NCI-H2171 treated with DMSO at 0.1 percent for 48 hours (cell line): ENCODE measurements around the gene CRYBB2.
"Not testable (repeated sequence)": the region's sequence is repeated elsewhere in the genome, so short reads cannot be mapped to it uniquely, and the experiment has no call there.

Source experiments
- DNase-seq: peaks from one replicate; lab custom pipeline; 2025; lab: John Stamatoyannopoulos, UW

The CRYBB2 gene

DNA sequence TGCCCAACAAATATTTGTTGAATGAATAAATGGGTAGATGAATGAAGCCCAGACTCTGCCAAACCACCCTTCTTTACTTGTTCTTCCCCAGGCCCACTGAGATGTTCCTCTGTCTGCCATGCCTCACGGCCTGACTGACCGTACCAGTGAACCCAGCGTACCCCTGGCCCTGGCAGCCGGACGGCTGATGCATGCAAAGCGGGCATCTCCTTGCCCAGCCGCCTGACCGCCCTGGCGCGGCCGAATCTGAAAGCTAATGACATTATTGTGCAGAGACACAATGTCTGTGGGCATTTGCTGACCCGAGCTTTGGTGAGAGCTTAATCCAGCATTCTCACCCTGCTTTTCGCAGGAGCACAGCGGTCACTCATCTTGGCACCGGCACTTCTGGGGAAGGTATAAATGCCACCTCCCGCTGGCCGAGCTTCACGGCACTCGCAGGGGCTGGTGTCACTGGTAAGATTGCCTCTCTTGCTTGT is at the start of gene CRYBB2:
CRYBB2 (plus strand) TSS at position 429 of the 479 bp plus-strand sequence. CDS start 1,791 bp downstream, outside the sequence.
- DNase-seq = no peak

- DNase-seq = no peak
Observed at GRCh38 chr22:25170426-25170980, 48.9 kb upstream of the CRYBB2 start.

DNA sequence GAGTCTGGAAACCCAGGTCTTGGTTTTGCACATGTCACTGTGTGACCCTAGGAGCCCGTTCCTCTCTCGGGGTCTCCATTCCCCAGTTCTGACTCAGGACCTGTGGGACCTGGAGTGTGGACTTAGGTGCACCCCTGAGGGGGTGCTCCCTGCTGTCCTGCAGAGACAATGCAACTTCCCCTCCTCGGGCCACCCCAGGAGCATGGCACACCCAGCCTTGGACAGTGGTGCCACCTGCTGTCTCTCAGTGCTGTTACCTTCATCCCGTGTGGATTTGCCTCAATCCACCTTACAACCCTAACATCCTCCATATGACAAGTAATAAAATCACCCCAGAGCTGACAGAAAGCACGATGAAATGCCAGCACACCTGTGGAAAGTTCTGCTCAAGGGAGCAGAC is 47.3 kb upstream of the CRYBB2 start:
- no peak for DNase-seq

- no peak for DNase-seq
Observed at GRCh38 chr22:25174156-25174887, 45.1 kb upstream of the CRYBB2 start.

DNA sequence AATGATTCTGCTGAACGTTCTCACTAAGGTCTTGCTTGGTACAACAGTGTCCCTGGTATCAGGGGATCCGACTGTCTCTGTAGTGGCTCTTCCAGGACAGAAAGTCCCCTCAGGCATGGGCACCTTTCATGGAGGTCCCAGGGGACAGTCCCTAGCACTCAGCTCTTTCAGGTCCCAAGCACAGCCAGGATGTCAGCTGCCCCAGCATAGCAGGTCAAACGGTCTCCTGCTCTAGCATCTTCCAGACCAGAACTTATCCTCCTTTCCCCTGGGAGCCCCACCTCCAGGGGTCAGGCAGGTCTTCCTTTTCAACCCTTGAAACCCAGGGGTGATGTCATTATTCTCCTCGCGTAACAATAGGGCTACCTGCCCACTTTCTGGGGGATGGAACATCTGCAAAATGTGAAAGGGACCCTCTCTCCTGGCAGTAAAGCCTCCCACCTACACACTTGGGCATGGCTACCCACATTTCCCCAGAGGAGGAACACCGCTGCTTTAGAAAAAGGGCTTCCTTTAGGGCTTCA is 44.5 kb upstream of the CRYBB2 start:
- no peak for DNase-seq

- no peak for DNase-seq
Observed at GRCh38 chr22:25176175-25176574, 43.3 kb upstream of the CRYBB2 start.

DNA sequence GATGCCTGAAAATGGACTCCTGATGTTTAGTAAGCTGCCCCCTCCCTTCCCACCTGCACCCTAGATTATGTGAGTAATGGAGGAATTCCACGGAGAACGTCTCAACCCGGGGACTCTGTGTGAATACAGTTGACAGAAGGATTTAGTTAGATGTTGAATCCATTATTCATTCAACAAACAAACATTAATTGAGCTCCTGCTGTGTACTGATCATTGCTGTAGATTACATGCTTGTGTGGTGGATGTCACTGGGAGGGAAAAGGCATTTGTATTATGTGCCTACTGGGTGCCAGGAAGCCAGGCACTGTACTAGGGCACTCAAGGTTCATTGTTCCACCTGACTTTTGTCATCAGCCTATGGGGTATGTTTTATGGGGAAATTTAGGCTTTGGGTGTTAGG is 42.6 kb upstream of the CRYBB2 start:
- no peak for DNase-seq

DNA sequence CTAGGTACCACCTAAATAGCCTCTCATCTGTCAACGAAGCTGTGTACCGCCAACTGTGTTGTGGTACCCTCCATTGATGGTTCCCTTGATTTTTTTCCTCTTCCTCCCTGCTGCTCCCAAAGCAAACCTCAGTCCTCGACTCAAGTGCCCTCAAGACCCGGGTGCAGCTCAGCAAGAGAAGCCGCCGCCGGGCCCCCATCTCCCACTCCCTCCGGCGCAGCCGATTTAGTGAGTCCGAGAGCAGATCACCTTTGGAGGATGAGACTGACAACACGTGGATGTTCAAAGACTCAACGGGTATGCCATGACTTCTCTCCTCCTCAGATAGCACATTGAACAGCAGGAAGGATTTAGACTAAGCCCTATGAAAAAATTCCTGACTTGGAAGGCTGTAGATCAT is 42.2 kb upstream of the CRYBB2 start:
- no peak for DNase-seq

GRCh38 chr22:25177895-25178294 is 41.5 kb upstream of the CRYBB2 start:
- no peak for DNase-seq

GRCh38 chr22:25178348-25178747 is 41.1 kb upstream of the CRYBB2 start:
- not testable (repeated sequence) for DNase-seq

GRCh38 chr22:25178869-25179631 is 40.4 kb upstream of the CRYBB2 start:
- DNase-seq = not testable (repeated sequence)

GRCh38 chr22:25182131-25183110 is 37.0 kb upstream of the CRYBB2 start:
- DNase-seq = no peak

DNA sequence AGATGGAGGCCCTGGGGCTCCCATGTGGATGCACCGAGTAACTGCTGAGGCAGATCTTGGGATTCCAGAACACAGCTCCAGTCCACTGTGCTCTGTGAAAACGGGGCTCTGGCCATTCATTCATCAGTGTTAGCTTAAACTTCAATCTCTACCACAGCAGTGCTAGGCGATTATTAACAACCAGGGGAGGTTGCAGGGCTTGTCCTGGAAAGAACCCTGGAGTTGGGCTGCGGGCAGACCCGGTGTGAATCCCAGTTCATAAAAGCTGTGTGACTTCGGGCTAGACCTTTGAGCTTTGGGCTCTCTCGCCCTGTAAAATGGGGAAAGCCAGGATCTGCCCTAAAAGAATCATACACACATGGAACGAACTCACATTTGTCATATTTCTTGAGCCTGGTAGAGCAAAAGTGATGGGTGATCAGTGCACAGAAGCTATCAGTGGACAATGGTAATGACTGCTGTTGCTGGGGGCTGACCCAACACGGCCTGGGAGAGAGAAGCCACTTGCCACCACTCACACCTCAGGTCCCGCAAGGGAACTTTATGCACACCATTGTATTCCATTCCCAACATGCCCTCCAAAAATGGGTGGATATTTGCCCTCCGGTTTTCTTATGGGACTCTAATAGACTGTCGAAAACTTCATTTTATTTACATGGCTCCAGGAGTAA is 35.4 kb upstream of the CRYBB2 start:
- DNase-seq = no peak

GRCh38 chr22:25186140-25186539 is 33.3 kb upstream of the CRYBB2 start:
- DNase-seq = no peak

- DNase-seq = no peak
Observed at GRCh38 chr22:25187469-25187868, 32.0 kb upstream of the CRYBB2 start.

DNA sequence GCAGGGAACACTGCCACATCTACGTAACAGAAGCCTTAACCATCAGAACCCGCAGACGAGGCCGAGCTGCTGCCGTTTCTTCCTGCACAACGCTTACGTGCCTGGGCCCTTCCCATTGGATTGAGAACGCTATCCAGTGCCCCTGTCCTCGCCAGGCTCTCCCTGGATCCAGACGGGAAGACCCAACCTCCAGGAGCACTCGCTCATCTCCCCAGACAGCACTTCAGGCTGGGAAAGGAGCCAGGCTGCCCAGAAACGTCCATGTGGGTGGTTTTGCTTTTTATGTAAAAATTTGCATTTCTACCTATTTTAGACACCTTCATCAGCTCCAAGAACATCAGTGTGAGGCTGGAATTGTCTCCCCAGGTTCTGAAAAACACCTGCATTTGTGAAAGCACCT is 27.0 kb upstream of the CRYBB2 start:
- no peak for DNase-seq

GRCh38 chr22:25193130-25193529 is 26.3 kb upstream of the CRYBB2 start:
- DNase-seq = no peak

DNA sequence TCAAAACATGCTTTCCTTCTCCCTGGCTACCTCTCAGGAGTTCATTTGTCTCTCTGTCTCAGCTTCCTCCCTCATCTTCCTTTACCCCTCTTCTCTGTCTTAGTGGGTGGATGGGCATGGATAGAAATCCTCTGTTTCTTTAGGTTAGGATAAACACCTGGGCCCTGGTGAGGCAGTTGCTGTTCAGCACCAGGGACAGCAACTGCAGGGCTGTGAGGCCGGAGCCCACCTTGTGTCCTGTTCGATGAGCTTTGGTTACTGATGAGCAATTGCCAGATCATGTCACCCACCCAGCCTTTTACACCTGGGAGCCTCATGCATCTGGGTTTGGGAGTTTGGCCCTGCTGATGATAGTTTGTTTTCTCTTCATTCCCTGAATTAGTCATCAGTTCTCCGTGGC is 25.9 kb upstream of the CRYBB2 start:
- no peak for DNase-seq

- DNase-seq = no peak
Observed at GRCh38 chr22:25196326-25196725, 23.1 kb upstream of the CRYBB2 start.

- no peak for DNase-seq
Observed at GRCh38 chr22:25197340-25197739, 22.1 kb upstream of the CRYBB2 start.
